Neural cell (in vitro differentiated cells): ENCODE data around the gene NCDN.

Source experiments
- EP300 ChIP-seq: fragments of 450-650 bp; conservative IDR thresholded peaks from 2 replicates; pipeline ENCODE4 v1.6.1; 2014; ENCODE audit warnings: antibody characterized with exemption, mild to moderate bottlenecking, moderate library complexity; ENCODE audit not compliant: poor library complexity, severe bottlenecking
- EZH2 ChIP-seq: fragments of 200-600, 300-800 bp; shearing (Covaris generic), sonication (generic); IDR thresholded peaks from 2 replicates; pipeline ENCODE4 v1.6.1; 2014; ENCODE audit warnings: antibody characterized with exemption, low read length, borderline replicate concordance, mild to moderate bottlenecking; ENCODE audit not compliant: insufficient read depth, poor library complexity, severe bottlenecking
- MXI1 ChIP-seq: fragments of 450-650 bp; conservative IDR thresholded peaks from 2 replicates; pipeline ENCODE4 v1.6.1; 2014; ENCODE audit warnings: antibody characterized with exemption, mild to moderate bottlenecking; ENCODE audit not compliant: poor library complexity, severe bottlenecking
- POLR2AphosphoS5 ChIP-seq: IDR thresholded peaks from 2 replicates; pipeline ENCODE4 v1.6.1; 2012
- RAD21 ChIP-seq: fragments of 450-650 bp; conservative IDR thresholded peaks from 2 replicates; pipeline ENCODE4 v1.6.1; 2014; ENCODE audit warnings: antibody characterized with exemption, mild to moderate bottlenecking, moderate library complexity
- SMC3 ChIP-seq: fragments of 450-650 bp; conservative IDR thresholded peaks from 2 replicates; pipeline ENCODE4 v1.6.1; 2014; ENCODE audit warnings: antibody characterized with exemption, mild to moderate bottlenecking, moderate library complexity; ENCODE audit not compliant: poor library complexity
- TF ChIP-seq, protein P1 (sequence below): fragments of 450-650 bp; IDR thresholded peaks from 2 replicates; pipeline ENCODE4 v1.5.1; 2014; ENCODE audit warnings: antibody characterized with exemption, mild to moderate bottlenecking, moderate library complexity; ENCODE audit not compliant: poor library complexity, severe bottlenecking
- TF ChIP-seq, protein P2 (sequence below): IDR thresholded peaks from 2 replicates; pipeline ENCODE4 v1.6.1; 2012; ENCODE audit warnings: borderline replicate concordance

DNA sequence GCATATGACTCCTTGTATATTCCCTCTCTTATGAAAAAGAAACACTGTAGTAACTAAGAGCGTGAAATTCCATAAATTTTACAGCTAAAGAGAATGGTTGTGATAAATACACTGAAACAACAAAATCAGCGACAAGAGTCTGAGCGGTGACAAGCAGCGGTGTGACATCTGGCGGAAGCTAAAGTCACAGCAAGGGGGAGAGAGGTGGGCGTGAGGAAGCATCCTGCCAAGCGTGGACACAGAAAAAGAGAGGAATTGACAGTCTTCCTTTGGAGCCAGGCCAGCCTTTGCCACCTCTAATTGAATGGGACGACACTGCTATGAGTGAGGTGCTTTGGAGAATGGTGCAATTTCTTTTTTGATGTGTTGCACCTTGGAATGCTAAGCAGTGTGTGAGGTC is 57.8 kb downstream of the NCDN start:
- TF ChIP-seq, protein P1, sequence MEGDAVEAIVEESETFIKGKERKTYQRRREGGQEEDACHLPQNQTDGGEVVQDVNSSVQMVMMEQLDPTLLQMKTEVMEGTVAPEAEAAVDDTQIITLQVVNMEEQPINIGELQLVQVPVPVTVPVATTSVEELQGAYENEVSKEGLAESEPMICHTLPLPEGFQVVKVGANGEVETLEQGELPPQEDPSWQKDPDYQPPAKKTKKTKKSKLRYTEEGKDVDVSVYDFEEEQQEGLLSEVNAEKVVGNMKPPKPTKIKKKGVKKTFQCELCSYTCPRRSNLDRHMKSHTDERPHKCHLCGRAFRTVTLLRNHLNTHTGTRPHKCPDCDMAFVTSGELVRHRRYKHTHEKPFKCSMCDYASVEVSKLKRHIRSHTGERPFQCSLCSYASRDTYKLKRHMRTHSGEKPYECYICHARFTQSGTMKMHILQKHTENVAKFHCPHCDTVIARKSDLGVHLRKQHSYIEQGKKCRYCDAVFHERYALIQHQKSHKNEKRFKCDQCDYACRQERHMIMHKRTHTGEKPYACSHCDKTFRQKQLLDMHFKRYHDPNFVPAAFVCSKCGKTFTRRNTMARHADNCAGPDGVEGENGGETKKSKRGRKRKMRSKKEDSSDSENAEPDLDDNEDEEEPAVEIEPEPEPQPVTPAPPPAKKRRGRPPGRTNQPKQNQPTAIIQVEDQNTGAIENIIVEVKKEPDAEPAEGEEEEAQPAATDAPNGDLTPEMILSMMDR: no peak
- TF ChIP-seq EZH2 (no peak), RAD21 (no peak), POLR2AphosphoS5 (no peak), MXI1 (no peak), EP300 (no peak), SMC3 (no peak)
- TF ChIP-seq, protein P2, sequence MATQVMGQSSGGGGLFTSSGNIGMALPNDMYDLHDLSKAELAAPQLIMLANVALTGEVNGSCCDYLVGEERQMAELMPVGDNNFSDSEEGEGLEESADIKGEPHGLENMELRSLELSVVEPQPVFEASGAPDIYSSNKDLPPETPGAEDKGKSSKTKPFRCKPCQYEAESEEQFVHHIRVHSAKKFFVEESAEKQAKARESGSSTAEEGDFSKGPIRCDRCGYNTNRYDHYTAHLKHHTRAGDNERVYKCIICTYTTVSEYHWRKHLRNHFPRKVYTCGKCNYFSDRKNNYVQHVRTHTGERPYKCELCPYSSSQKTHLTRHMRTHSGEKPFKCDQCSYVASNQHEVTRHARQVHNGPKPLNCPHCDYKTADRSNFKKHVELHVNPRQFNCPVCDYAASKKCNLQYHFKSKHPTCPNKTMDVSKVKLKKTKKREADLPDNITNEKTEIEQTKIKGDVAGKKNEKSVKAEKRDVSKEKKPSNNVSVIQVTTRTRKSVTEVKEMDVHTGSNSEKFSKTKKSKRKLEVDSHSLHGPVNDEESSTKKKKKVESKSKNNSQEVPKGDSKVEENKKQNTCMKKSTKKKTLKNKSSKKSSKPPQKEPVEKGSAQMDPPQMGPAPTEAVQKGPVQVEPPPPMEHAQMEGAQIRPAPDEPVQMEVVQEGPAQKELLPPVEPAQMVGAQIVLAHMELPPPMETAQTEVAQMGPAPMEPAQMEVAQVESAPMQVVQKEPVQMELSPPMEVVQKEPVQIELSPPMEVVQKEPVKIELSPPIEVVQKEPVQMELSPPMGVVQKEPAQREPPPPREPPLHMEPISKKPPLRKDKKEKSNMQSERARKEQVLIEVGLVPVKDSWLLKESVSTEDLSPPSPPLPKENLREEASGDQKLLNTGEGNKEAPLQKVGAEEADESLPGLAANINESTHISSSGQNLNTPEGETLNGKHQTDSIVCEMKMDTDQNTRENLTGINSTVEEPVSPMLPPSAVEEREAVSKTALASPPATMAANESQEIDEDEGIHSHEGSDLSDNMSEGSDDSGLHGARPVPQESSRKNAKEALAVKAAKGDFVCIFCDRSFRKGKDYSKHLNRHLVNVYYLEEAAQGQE: no peak
